CD4-positive, alpha-beta T cell (primary cell): ENCODE data around the gene NINL. TPM values are rescaled to one million over a fixed set of nuclear protein-coding genes. Genes with fewer than 3 reads are reported as not detected.

Experiments used
- ATAC-seq: fragments of 200-7000 bp; cut with Tn5 transposase; one replicate; pipeline ENCODE4 v1.10.0; 2022; ENCODE audit warnings: mild to moderate bottlenecking; ENCODE audit not compliant: poor library complexity
- CTCF ChIA-PET: fragments of 350-600 bp; sonication (Branson Sonifier 250); formaldehyde crosslinking; loops from one replicate; lab custom pipeline; 2021; ENCODE audit warnings: antibody characterized with exemption, inconsistent platforms; lab: Charles Lee
- POLR2A ChIA-PET: fragments of 350-600 bp; sonication (Branson Sonifier 250); formaldehyde crosslinking; loops from one replicate; lab custom pipeline; 2021; ENCODE audit warnings: antibody characterized with exemption, inconsistent platforms; lab: Charles Lee
- DNase-seq, 14 experiments: peaks; one replicate each; pipeline ENCODE4 v3.0.0-alpha.2; 2013 to 2020; ENCODE audit warnings: mixed read lengths in 2 of 14
- H3K27ac ChIP-seq, 2 donors: one replicate each; pipeline versions ENCODE4 v1.5.1 to v1.7.0; 2013; ENCODE audit warnings: low read length in 2 of 2, low read depth in 1 of 2, mild to moderate bottlenecking in 1 of 2
- H3K27me3 ChIP-seq, 2 experiments: 1 replicate in 1 of 2; 2 replicates in 1 of 2; pipeline versions ENCODE4 v1.6.1 to v1.7.0; 2013; ENCODE audit warnings: low read length in 2 of 2, control low read depth in 1 of 2, mild to moderate bottlenecking in 1 of 2, moderate library complexity in 1 of 2; ENCODE audit not compliant: insufficient read depth in 2 of 2, control insufficient read depth in 1 of 2
- H3K36me3 ChIP-seq: one replicate; pipeline ENCODE4 v1.6.1; 2013; ENCODE audit warnings: low read length, control low read depth; ENCODE audit not compliant: insufficient read depth
- H3K4me1 ChIP-seq: one replicate; pipeline ENCODE4 v1.6.1; 2013; ENCODE audit warnings: low read length, control low read depth; ENCODE audit not compliant: insufficient read depth
- H3K4me3 ChIP-seq: one replicate; pipeline ENCODE4 v1.5.1; 2013; ENCODE audit warnings: mild to moderate bottlenecking, low read length, moderate library complexity
- H3K9me3 ChIP-seq, 2 experiments: 1 replicate in 1 of 2; 2 replicates in 1 of 2; pipeline versions ENCODE4 v1.6.1 to v1.7.0; 2013; ENCODE audit warnings: low read length in 2 of 2, mild to moderate bottlenecking in 2 of 2, control low read depth in 1 of 2, moderate library complexity in 1 of 2; ENCODE audit not compliant: control insufficient read depth in 1 of 2, insufficient read depth in 1 of 2
- H3K27ac Mint-ChIP-seq: one replicate; pipeline ENCODE4 v1.8.0; 2020; ENCODE audit warnings: mixed read lengths
- H3K27me3 Mint-ChIP-seq: one replicate; pipeline ENCODE4 v1.8.0; 2021; ENCODE audit warnings: mixed read lengths
- H3K36me3 Mint-ChIP-seq: one replicate; pipeline ENCODE4 v1.8.0; 2021; ENCODE audit warnings: low read depth, mixed read lengths
- H3K4me1 Mint-ChIP-seq: one replicate; pipeline ENCODE4 v1.8.0; 2021; ENCODE audit warnings: low read depth, mixed read lengths
- H3K4me3 Mint-ChIP-seq: one replicate; pipeline ENCODE4 v1.8.0; 2020; ENCODE audit warnings: mild to moderate bottlenecking, mixed read lengths
- H3K9me3 Mint-ChIP-seq: one replicate; pipeline ENCODE4 v1.8.0; 2020; ENCODE audit warnings: mixed read lengths
- intact Hi-C, 2 experiments: fragments of 100-400 bp; cut with DNase I in 1 of 2; cut with micrococcal nuclease in 1 of 2; formaldehyde crosslinking; loops; one replicate each; pipeline versions ENCODE4 v1.15.1 to v1.9.0; 2023 to 2025; cut with DNase I, micrococcal nuclease
- total RNA-seq, 174 experiments: library from RNA in 2 of 174; stranded (reverse) in 2 of 174; gene quantifications; one replicate each; pipeline ENCODE4 v1.2.3 and lab custom pipeline; 2021 to 2026
- TF ChIP-seq, protein P1 (sequence below): fragments of 200-600 bp; IDR thresholded peaks from one replicate; pipeline ENCODE4 v1.8.0; 2022; ENCODE audit warnings: antibody characterized with exemption, mild to moderate bottlenecking

Gene NINL
- total RNA-seq, 2 experiments from 2014 or later, result 2.7 to 4.0 TPM

DNA sequence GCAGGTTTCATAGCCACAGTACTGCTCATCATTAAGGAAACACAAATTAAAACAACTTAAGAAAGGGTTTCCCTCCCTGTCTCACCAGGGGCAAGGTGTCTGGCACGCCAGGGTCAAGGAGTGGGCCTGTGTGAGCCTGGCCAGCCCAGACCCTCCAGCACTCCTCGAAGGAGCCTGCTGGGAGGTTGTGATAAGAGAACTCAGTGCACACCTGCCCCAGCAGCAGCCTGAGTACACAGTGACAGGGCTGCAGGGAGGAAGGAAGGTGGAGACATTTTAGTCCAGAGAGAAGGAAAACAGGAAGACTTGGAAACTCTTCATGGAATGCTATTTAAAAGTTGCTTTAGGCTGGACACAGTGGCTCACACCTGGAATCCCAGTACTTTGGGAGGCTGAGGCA lies 14.1 kb downstream of the NINL start:
- intact Hi-C loops, result no loop called here
- Histone ChIP-seq H3K4me1 (no peaks in the 10 kb centered on the region), H3K36me3 (no peaks in the 10 kb centered on the region), H3K9me3 (no peaks in the 10 kb centered on the region), H3K27me3 (no peaks in the 10 kb centered on the region), H3K4me3 (no peak overlapping the region), H3K27ac (no peak overlapping the region)
- DNase-seq (no peak), ATAC-seq (no peak)
- H3K36me3 Mint-ChIP-seq, result no peaks in the 10 kb centered on the region
- no peaks in the 10 kb centered on the region for H3K27me3 Mint-ChIP-seq
- TF ChIP-seq, protein P1, sequence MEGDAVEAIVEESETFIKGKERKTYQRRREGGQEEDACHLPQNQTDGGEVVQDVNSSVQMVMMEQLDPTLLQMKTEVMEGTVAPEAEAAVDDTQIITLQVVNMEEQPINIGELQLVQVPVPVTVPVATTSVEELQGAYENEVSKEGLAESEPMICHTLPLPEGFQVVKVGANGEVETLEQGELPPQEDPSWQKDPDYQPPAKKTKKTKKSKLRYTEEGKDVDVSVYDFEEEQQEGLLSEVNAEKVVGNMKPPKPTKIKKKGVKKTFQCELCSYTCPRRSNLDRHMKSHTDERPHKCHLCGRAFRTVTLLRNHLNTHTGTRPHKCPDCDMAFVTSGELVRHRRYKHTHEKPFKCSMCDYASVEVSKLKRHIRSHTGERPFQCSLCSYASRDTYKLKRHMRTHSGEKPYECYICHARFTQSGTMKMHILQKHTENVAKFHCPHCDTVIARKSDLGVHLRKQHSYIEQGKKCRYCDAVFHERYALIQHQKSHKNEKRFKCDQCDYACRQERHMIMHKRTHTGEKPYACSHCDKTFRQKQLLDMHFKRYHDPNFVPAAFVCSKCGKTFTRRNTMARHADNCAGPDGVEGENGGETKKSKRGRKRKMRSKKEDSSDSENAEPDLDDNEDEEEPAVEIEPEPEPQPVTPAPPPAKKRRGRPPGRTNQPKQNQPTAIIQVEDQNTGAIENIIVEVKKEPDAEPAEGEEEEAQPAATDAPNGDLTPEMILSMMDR, result no peak
- H3K4me1 Mint-ChIP-seq, result peaks cover 6% of the 10 kb centered on the region
- ChIA-PET CTCF (no interaction called here), POLR2A (no interaction called here)
- no peaks in the 10 kb centered on the region for H3K9me3 Mint-ChIP-seq
- no peak overlapping the region for H3K27ac Mint-ChIP-seq
- no peak overlapping the region for H3K4me3 Mint-ChIP-seq

DNA sequence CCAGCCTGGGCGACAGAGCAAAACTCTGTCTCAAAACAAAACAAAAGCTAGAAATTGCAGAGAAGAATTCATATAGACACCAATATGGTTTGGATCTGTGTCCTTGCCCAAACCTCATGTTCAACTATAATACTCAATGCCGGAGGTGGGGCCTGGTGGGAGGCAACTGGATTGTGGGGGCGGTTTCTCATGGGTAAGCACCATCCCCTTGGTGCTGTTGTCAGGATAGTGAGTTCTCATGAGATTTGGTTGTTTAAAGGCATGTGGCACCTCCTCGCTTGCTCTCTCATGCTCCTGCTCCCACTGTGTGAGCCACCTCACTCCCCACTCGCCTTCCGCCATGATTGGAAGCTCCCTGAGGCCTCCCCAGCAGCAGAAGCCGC lies 15.2 kb downstream of the NINL start:
- no peaks in the 10 kb centered on the region for H3K36me3 Mint-ChIP-seq
- ATAC-seq, result no peak
- H3K4me1 Mint-ChIP-seq, result peaks cover 6% of the 10 kb centered on the region
- no peaks in the 10 kb centered on the region for H3K27me3 Mint-ChIP-seq
- ChIA-PET POLR2A (no interaction called here), CTCF (no interaction called here)
- Histone ChIP-seq H3K27me3 (no peaks in the 10 kb centered on the region), H3K4me1 (no peaks in the 10 kb centered on the region), H3K36me3 (no peaks in the 10 kb centered on the region), H3K4me3 (no peak overlapping the region), H3K27ac (no peak overlapping the region), H3K9me3 (no peaks in the 10 kb centered on the region)
- intact Hi-C loops, result no loop called here
- no peak overlapping the region for H3K4me3 Mint-ChIP-seq
- DNase-seq, result no peak
- no peak overlapping the region for H3K27ac Mint-ChIP-seq
- TF ChIP-seq, protein P1, result no peak
- H3K9me3 Mint-ChIP-seq, result no peaks in the 10 kb centered on the region

DNA sequence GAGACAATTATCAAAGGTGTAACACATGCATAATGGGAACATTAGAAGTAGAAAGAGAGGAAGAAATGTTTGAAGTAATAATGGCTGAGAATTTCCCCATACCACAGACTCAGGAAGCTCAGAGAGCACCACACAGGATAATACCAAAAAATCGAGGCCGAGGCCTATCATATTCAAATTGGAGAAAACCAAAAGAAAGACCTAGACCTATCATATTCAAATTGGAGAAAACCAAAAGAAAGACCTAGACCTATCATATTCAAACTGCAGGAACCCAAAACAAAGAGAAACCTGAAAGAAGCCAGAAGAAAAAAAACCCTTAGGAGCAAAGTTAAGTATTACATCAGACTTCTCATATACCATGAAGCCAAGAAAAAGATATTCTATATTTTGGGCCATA lies 18.0 kb downstream of the NINL start:
- no peak for DNase-seq
- H3K4me1 Mint-ChIP-seq, result peaks cover 6% of the 10 kb centered on the region
- Histone ChIP-seq H3K27ac (no peak overlapping the region), H3K9me3 (peaks cover 0 to 4% of the 10 kb centered on the region in 2 experiments), H3K27me3 (no peaks in the 10 kb centered on the region), H3K4me3 (no peak overlapping the region), H3K4me1 (no peaks in the 10 kb centered on the region), H3K36me3 (no peaks in the 10 kb centered on the region)
- intact Hi-C loops, result no loop called here
- CTCF ChIA-PET, result no interaction called here
- H3K27ac Mint-ChIP-seq, result no peak overlapping the region
- no peak overlapping the region for H3K4me3 Mint-ChIP-seq
- no peak for ATAC-seq
- no peaks in the 10 kb centered on the region for H3K9me3 Mint-ChIP-seq
- H3K27me3 Mint-ChIP-seq, result no peaks in the 10 kb centered on the region
- POLR2A ChIA-PET, result no interaction called here
- H3K36me3 Mint-ChIP-seq, result no peaks in the 10 kb centered on the region
- TF ChIP-seq, protein P1, result no peak
